ENCODE measurements around the gene EHMT1. TPM values are rescaled to one million over a fixed set of nuclear protein-coding genes. Genes with fewer than 3 reads are reported as not detected.

Gene EHMT1
- total RNA-seq, 2 experiments from 2014 or later: 66.0 to 70.8 TPM

GRCh38 chr9:137671721-137672120 is 52.9 kb downstream of the EHMT1 start:
- intact Hi-C loops (cut with micrococcal nuclease): no loop called here
- POLR2A ChIA-PET: no interaction called here
- H3K27ac Mint-ChIP-seq: no peak overlapping the region
- H3K36me3 Mint-ChIP-seq: peaks cover 7% of the 10 kb centered on the region
- H3K27me3 Mint-ChIP-seq: no peaks in the 10 kb centered on the region
- H3K9me3 Mint-ChIP-seq: no peaks in the 10 kb centered on the region
- peaks cover 39% of the 10 kb centered on the region for H3K4me1 Mint-ChIP-seq (ENCODE audit: low read depth)
- CTCF ChIA-PET: interaction anchor here (1.8 to 2.7 kb wide), 3 partner anchors 23 to 104 kb away, joined by 7 to 10 read pairs (median 8); no protein-coding TSS in a partner anchor
- no peak for DNase-seq
- H3K4me3 Mint-ChIP-seq: no peak overlapping the region

DNA sequence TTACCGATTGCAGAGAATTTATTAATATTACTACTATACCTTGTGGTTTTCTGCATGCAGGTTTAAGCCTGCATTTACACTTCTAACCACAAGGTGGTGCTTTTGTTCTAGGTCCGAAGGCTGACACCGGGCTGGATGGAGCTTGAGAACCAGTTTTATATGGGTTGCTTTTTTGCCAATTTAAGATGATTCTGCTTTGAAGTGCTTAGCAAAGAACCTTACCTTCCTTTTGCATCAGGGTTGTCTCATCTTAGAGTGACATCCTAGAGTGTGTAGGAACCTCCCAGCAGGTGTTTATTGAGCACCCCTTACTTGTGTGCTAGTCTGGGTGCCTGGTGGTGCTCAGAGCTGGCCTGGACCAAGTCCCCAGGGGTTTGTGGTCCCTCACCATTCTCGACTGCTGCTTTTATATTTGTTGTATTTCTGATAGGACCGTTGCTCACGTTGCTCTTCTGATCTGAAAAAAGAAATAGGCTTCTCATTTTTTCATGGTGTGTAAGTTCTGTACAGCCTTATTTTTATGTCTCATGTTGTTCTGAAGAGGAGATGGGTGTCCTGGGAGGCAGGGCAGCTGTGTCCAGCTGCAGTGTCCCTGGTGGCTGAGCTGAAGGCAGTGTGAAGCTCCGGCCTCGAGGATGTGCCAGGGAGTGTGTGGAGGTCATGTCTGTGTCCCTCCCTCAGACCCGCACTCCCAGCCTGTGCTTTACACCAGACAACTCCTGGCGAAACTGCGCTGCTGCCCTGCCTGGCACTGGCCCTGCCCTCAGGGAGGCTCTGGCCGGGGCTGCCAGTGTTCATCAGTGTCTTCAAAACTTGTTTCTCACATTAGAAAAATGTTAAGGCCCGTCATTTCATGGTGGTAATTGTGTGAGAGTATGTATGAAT is 54.3 kb downstream of the EHMT1 start:
- CTCF ChIA-PET: interaction anchor here (0.6 to 2.7 kb wide), 32 partner anchors 8 to 351 kb away, joined by 3 to 10 read pairs (median 4); no protein-coding TSS in a partner anchor
- no peaks in the 10 kb centered on the region for H3K27me3 Mint-ChIP-seq
- peak; percentile 46 for DNase-seq
- peaks cover 30% of the 10 kb centered on the region for H3K4me1 Mint-ChIP-seq (ENCODE audit: low read depth)
- H3K27ac Mint-ChIP-seq: peak overlapping the region; percentile 28
- POLR2A ChIA-PET: no interaction called here
- H3K4me3 Mint-ChIP-seq: no peak overlapping the region
- H3K9me3 Mint-ChIP-seq: no peaks in the 10 kb centered on the region
- intact Hi-C loops (cut with micrococcal nuclease): no loop called here
- peaks cover 8% of the 10 kb centered on the region for H3K36me3 Mint-ChIP-seq

DNA sequence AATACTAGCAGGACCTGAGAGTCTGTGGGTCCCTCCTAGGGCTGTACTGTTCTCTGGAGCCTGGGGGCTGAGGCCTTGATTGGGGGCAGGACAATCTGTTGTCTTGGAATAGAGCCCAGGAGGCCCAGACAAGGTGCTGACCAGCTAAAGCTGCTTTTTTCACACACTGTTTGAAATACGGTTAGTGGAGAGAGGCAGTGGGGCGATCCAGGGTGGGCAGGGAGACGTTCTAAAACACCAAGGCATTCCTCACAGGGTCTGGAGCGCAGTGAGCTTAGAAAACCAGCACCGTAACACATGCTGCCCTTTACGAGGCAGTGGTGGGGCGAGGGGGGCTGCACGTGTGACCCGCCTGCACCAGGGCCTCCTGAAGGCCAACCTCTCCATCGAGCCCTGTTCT is 55.1 kb downstream of the EHMT1 start:
- peaks cover 26% of the 10 kb centered on the region for H3K4me1 Mint-ChIP-seq (ENCODE audit: low read depth)
- intact Hi-C loops (cut with micrococcal nuclease): no loop called here

GRCh38 chr9:137674307-137674975 is 55.6 kb downstream of the EHMT1 start:
- POLR2A ChIA-PET: no interaction called here
- CTCF ChIA-PET: interaction anchor here (0.9 to 2.1 kb wide), 4 partner anchors 10 to 80 kb away, joined by 3 to 8 read pairs (median 4); no protein-coding TSS in a partner anchor

More for the DNA sequence above, 55.1 kb downstream of the EHMT1 start:
- H3K9me3 Mint-ChIP-seq: no peaks in the 10 kb centered on the region
- H3K27ac Mint-ChIP-seq: no peak overlapping the region
- H3K36me3 Mint-ChIP-seq: peaks cover 11% of the 10 kb centered on the region
- no peak for DNase-seq
- H3K4me3 Mint-ChIP-seq: no peak overlapping the region
- ChIA-PET POLR2A (no interaction called here), CTCF (interaction anchor here (1.0 to 2.7 kb wide), 12 partner anchors 9 to 346 kb away, joined by 3 to 10 read pairs (median 4); no protein-coding TSS in a partner anchor)
- H3K27me3 Mint-ChIP-seq: no peaks in the 10 kb centered on the region

DNA sequence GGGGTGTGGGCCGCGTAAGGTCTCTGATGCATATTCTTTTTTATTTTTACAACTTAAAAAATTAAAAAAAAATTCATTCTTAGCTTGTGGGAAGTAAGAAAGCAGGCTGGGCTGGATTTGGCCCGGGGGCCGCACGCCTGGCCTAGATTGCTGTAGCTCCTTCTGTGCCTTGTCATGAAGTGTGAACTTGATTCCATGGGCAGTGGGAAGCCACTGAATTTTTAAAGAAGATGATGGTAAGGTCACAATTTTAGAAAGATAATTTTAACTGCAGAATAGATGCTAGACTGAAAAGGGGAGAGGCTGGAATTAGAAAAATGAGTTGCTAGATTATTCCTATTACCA is 56.1 kb downstream of the EHMT1 start:
- peaks cover 34% of the 10 kb centered on the region for H3K4me1 Mint-ChIP-seq (ENCODE audit: low read depth)
- ChIA-PET CTCF (interaction anchor here (0.9 to 1.2 kb wide), 2 partner anchors 10 to 46 kb away, joined by 3 to 4 read pairs; no protein-coding TSS in a partner anchor), POLR2A (no interaction called here)
- no peaks in the 10 kb centered on the region for H3K27me3 Mint-ChIP-seq
- intact Hi-C loops (cut with micrococcal nuclease): no loop called here
- H3K4me3 Mint-ChIP-seq: no peak overlapping the region
- H3K9me3 Mint-ChIP-seq: no peaks in the 10 kb centered on the region
- no peak for DNase-seq
- no peak overlapping the region for H3K27ac Mint-ChIP-seq
- peaks cover 6% of the 10 kb centered on the region for H3K36me3 Mint-ChIP-seq

More at GRCh38 chr9:137674307-137674975, 55.6 kb downstream of the EHMT1 start:
- Mint-ChIP-seq H3K27ac (no peak overlapping the region), H3K36me3 (peaks cover 6% of the 10 kb centered on the region), H3K9me3 (no peaks in the 10 kb centered on the region), H3K4me1 (ENCODE audit: low read depth) (peaks cover 31% of the 10 kb centered on the region), H3K27me3 (no peaks in the 10 kb centered on the region), H3K4me3 (no peak overlapping the region)
- DNase-seq: no peak
- intact Hi-C loops (cut with micrococcal nuclease): no loop called here

DNA sequence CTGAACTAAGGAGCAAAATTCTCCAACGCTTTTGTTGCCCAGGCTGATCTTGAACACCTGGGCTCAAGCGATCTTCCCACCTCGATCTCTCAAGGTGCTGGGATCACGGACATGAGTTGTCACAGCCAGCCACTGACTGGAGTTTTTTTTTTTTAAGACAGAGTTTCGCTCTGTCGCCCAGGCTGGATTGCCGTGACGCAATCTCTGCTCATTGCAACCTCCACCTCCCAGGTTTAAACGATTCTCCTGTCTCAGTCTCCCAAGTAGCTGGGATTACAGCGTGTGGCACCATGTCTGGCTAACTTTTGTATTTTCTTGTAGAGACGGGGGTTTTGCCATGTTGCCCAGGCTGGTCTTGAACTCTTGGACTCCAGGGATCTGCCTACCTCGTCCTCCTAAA is 58.2 kb downstream of the EHMT1 start:
- H3K4me3 Mint-ChIP-seq: no peak overlapping the region
- H3K9me3 Mint-ChIP-seq: no peaks in the 10 kb centered on the region
- ChIA-PET POLR2A (no interaction called here), CTCF (no interaction called here)
- peaks cover 4% of the 10 kb centered on the region for H3K36me3 Mint-ChIP-seq
- DNase-seq: no peak
- intact Hi-C loops (cut with micrococcal nuclease): no loop called here
- no peaks in the 10 kb centered on the region for H3K27me3 Mint-ChIP-seq
- peaks cover 33% of the 10 kb centered on the region for H3K4me1 Mint-ChIP-seq (ENCODE audit: low read depth)
- H3K27ac Mint-ChIP-seq: no peak overlapping the region

GRCh38 chr9:137678202-137678601 is 59.4 kb downstream of the EHMT1 start:
- H3K36me3 Mint-ChIP-seq: peaks cover 4% of the 10 kb centered on the region
- intact Hi-C loops (cut with micrococcal nuclease): no loop called here
- H3K27me3 Mint-ChIP-seq: no peaks in the 10 kb centered on the region
- H3K4me1 Mint-ChIP-seq (ENCODE audit: low read depth): peaks cover 21% of the 10 kb centered on the region
- H3K9me3 Mint-ChIP-seq: no peaks in the 10 kb centered on the region
- DNase-seq: no peak
- ChIA-PET CTCF (interaction anchor here (0.6 kb wide), 1 partner anchor 43 kb away, joined by 9 read pairs; no protein-coding TSS in a partner anchor), POLR2A (no interaction called here)
- H3K27ac Mint-ChIP-seq: no peak overlapping the region
- H3K4me3 Mint-ChIP-seq: no peak overlapping the region

- Mint-ChIP-seq H3K27ac (no peak overlapping the region), H3K27me3 (no peaks in the 10 kb centered on the region), H3K4me1 (ENCODE audit: low read depth) (peaks cover 18% of the 10 kb centered on the region), H3K9me3 (no peaks in the 10 kb centered on the region), H3K4me3 (no peak overlapping the region), H3K36me3 (peaks cover 4% of the 10 kb centered on the region)
- intact Hi-C loops (cut with micrococcal nuclease): no loop called here
- ChIA-PET POLR2A (no interaction called here), CTCF (interaction anchor here (1.0 kb wide), 1 partner anchor 10 kb away, joined by 3 read pairs; no protein-coding TSS in a partner anchor)
- no peak for DNase-seq
Measured at GRCh38 chr9:137679249-137679648, 60.4 kb downstream of the EHMT1 start.

DNA sequence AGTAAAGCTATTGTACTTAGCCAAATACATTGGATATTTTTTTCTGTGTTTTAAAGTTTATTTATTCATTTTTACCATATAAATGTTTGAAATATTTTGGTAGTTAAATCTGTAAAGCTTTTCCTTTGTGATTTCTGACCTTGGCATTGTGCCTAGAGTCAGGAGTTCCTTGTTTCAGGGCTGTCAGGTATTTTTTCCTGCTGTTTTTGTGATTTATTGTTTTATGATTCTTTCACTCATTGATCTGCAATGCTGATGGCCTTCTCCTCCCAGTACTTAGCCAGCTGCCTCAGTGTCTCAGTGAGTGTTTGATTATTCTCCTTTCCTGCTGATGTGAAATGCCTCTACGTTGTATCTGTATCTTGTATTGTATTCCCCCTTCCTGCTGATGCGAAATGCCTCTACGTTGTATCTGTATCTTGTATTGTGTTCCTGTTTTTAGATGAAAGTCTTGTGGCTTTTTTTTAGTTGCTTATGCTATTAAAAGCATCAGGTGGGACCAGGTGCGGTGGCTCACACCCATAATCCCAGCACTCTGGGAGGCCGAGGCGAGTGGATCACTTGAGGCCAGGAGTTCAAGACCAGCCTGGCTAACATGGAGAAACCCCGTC is 61.0 kb downstream of the EHMT1 start:
- intact Hi-C loops (cut with micrococcal nuclease): no loop called here
- no peak overlapping the region for H3K4me3 Mint-ChIP-seq
- no peak for DNase-seq
- H3K9me3 Mint-ChIP-seq: no peaks in the 10 kb centered on the region
- POLR2A ChIA-PET: no interaction called here
- H3K36me3 Mint-ChIP-seq: peaks cover 4% of the 10 kb centered on the region
- no peaks in the 10 kb centered on the region for H3K27me3 Mint-ChIP-seq
- H3K4me1 Mint-ChIP-seq (ENCODE audit: low read depth): peaks cover 15% of the 10 kb centered on the region
- no peak overlapping the region for H3K27ac Mint-ChIP-seq
- CTCF ChIA-PET: interaction anchor here (1.0 kb wide), 1 partner anchor 10 kb away, joined by 3 read pairs; no protein-coding TSS in a partner anchor

DNA sequence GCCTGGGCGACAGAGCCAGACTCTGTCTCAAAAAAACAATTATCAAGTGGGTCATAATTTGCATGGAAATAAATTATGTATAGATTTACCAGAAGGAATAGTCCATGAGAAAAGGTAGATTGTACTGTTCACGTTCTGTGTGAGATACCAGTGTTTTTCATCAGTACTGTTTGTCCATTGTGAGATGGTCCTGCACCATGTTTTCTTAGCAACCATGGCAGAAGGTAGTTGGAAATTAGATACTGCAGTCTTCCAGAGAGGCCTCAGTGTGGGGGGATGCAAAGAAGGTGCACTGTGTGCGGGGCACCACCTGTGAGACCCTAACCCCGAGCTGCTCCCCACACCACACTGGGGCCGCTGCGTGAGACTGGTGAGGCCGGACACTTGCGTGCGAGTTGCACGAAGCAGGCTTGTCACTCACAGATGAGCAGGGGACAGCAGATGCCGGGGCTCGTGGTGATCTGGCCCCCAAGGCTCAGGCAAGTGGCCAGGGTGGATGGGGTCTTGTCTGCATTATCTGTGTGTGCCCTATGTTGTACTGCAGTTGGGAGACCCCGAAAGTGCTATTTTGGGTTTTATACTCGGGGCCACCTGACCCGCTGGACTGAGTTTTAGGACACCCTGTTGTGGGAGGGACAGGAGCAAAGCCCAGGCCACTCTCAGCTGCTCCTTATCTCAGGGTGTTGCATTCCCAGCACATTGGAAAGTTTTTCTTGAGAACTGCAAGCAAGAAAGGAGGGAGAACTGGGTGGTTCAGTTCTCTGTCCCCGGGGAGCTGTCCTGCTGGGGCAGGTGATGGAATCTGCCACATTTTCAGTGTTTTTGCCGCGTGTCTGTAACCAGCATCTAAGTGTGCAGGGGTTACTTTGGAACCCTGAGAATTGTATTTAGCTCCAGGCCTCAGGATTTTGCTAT is 61.9 kb downstream of the EHMT1 start:
- Mint-ChIP-seq H3K27me3 (no peaks in the 10 kb centered on the region), H3K27ac (no peak overlapping the region), H3K4me3 (no peak overlapping the region), H3K36me3 (peaks cover 4% of the 10 kb centered on the region), H3K9me3 (no peaks in the 10 kb centered on the region), H3K4me1 (ENCODE audit: low read depth) (peaks cover 21% of the 10 kb centered on the region)
- CTCF ChIA-PET: interaction anchor here (1.1 kb wide), 1 partner anchor 8 kb away, joined by 4 read pairs; no protein-coding TSS in a partner anchor
- POLR2A ChIA-PET: no interaction called here
- DNase-seq: no peak
- intact Hi-C loops (cut with micrococcal nuclease): no loop called here

- CTCF ChIA-PET: interaction anchor here (1.9 kb wide), 1 partner anchor 10 kb away, joined by 10 read pairs; no protein-coding TSS in a partner anchor
- DNase-seq: no peak
- intact Hi-C loops (cut with micrococcal nuclease): no loop called here
- Mint-ChIP-seq H3K36me3 (peaks cover 6% of the 10 kb centered on the region), H3K27ac (no peak overlapping the region), H3K9me3 (no peaks in the 10 kb centered on the region), H3K27me3 (no peaks in the 10 kb centered on the region), H3K4me3 (no peak overlapping the region), H3K4me1 (ENCODE audit: low read depth) (peaks cover 28% of the 10 kb centered on the region)
- POLR2A ChIA-PET: no interaction called here
Measured at GRCh38 chr9:137682428-137683105, 63.8 kb downstream of the EHMT1 start.
